HG03439 (cell line): ENCODE results near the gene BRIP1.

Source experiments
- ATAC-seq: cut with Tn5 transposase; IDR thresholded peaks from one replicate; pipeline ENCODE4 v1.9.1; 2021; ENCODE audit warnings: mild to moderate bottlenecking, moderate library complexity; ENCODE audit not compliant: unreplicated experiment

Gene BRIP1

DNA sequence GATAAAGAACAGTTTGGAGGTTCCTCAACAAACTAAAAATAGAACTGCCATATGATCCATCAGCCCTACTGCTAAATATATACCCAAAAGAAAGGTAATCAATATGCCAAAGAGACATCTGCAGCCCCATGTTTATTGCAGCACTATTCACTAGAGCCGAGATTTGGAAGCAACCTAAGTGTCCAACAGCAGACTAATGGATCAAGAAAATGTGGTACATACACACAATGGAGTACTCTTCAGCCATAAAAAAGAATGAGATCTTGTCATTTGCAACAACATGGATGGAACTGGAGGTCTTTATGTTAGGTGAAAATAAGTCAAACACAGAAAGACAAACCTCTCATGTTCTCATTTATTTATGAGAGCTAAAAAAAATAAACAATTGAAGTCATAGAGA is 223.5 kb downstream of the BRIP1 start:
- ATAC-seq, result no peak

DNA sequence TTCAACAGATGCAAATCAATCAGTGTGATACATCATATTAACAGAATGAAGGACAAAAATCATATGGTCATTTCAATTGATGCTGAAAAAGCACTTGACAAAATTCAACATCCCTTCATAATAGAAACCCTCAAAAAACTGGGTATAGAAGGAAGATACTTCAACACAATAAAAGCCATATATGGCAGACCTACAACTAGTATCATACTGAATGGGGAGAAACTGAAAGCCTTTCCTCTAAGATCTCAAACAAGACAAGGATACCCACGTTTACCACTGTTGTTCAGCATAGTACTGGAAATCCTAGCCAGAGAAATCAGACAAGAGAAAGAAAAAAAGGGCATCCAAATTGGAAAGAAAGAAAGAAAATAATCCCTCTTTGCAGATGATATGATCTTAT is 225.2 kb downstream of the BRIP1 start:
- no peak for ATAC-seq

DNA sequence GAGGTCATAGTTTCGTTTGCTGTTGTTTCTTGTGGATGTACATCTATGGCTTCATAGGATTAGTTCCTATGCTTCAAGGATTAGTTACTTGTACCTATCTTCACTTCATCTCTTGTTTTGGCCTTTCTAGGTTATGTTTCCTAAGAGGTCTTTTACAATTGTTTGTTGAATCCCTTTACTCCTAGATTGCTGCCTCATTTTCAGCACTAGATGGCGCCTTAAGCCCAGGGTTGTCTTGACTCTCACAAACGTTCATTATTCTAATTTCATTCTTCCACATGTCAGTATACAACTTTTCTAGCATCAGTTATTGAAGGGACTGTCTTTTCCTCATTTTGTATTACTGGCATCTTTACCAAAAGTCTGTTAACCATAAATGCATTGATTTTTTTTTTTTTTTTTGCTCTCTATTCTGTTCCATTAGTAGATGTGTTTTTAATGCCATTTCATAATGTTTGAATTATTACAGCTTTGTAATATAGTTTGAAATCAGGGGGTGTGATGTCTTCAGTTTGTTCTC is 227.4 kb downstream of the BRIP1 start:
- ATAC-seq, result no peak

DNA sequence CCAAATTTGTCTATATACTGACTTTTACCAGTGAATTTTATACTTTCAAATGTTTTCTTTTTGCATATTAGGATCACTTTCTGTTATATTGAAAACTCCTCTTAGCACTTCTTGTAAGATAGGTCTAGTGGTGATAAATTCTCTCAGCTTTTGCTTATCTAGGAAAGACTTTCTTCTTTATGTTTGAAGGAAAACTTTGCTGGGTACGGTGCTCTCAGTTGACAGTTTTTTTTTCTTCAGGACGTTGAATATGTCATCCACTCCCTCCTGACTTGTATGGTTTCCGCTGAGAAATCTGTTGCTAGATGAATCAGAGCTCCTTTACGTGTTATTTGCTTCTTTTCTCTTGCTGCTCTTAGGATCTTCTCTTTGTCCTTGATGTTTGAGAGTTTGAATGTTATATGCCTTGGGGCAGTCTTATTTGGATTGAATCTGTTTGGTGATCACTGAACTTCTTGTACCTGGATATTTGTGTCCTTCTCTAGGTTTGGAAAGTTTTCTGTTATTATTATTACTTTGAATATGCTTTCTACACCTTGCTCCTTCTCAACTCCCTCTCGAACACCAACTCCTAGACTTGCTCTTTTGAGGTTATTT is 228.3 kb downstream of the BRIP1 start:
- ATAC-seq, result no peak

DNA sequence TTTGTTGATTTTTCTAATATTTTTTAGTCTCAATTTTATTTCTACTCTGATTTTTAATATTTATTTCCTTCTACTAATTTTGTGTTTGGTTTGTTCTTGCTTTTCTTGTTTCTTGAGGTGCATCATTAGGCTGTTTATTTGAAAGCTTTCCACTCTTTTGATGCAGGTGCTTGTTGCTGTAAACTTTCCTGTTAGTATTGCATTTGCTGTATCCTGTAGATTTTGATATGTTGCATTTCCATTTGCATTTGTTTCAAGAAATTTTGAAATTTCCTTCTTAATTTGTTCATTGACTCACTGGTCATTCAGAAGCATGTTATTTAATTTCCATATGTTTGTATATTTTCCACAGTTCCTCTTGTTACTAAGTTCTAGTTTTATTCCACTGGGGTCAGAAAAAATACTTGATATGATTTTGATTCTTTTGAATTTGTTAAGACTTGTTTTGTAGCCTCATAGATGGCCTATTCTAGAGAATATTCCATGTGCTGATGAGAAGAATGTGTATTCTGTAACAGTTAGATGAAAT is 229.3 kb downstream of the BRIP1 start:
- ATAC-seq, result no peak

DNA sequence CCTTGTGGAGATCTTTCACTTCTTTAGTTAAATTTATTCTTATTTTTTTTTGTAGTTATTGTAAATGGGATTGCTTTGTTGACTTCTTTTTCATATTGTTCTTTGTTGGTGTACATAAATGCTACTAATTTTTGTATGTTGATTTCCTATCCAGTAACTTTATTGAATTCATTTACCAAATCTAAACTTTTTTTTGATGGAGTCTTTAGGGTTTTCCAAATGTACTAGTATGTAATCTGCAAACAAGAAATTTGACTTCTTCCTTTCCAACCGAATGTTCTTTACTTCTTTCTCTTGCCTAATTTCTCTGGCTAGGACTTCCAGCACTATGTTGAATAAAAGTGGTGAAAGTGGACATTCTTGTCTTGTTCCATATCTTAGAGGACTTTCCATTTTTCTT is 230.5 kb downstream of the BRIP1 start:
- ATAC-seq, result no peak

DNA sequence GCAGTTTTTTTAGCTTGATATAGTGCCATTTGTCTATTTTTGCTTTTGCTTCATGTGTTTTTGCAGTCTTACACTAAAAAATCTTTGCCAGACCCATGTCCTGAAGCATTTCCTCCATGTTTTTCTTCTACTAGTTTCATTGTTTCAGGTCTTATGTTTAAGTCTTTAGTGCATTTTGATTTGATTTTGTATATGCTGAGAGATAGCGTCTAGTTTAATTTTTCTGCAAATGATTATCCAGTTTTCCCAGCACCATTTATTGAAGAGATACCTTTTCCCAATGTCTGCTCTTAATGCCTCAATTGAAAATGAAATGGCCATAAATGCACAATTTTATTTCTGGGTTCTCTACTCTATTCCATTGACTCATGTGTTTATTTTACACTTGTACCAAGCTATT is 231.5 kb downstream of the BRIP1 start:
- no peak for ATAC-seq
